ENCODE data around the gene IGSF8. TPM values are rescaled to one million over a fixed set of nuclear protein-coding genes. Genes with fewer than 3 reads are reported as not detected.

IGSF8 gene
- total RNA-seq, 1 experiment from 2014 or later, result 35.6 TPM

GRCh38 chr1:160089883-160090282 lies 8.5 kb downstream of the IGSF8 start:
- ATAC-seq (no peak), DNase-seq (ENCODE audit: low read depth, low spot score) (no peak)
- H4K20me1 ChIP-seq (ENCODE audit: insufficient read depth), result no peaks in the 10 kb centered on the region
- no peaks in the 10 kb centered on the region for H3K4me1 ChIP-seq (ENCODE audit: control insufficient read depth in 1 of 2, insufficient read depth in 2 of 2, low read length in 2 of 2)
- no peaks in the 10 kb centered on the region; a peak in 2 of 4 replicates for H3K36me3 ChIP-seq (ENCODE audit: control insufficient read depth in 1 of 2, insufficient read depth in 2 of 2, low read length in 2 of 2)
- H3K4me3 ChIP-seq (replicated peaks in 1 of 2; ENCODE audit: low read depth in 1 of 2, low read length in 2 of 2), result no peak overlapping the region
- no peaks in the 10 kb centered on the region for H3K27me3 ChIP-seq (ENCODE audit: insufficient read depth, low read length)
- TF ChIP-seq POLR2AphosphoS5 (IDR thresholded peaks at IDR 0.05; ENCODE audit: low read depth, low read length) (no peak), YY1 (IDR thresholded peaks at IDR 0.05; ENCODE audit: extremely low read depth, insufficient replicate concordance, low read depth, low read length) (no peak), SRF (IDR thresholded peaks at IDR 0.05; ENCODE audit: low read depth) (no peak), CEBPB (IDR thresholded peaks at IDR 0.05; ENCODE audit: low read depth) (no peak), CBX3 (IDR thresholded peaks at IDR 0.05; ENCODE audit: low read depth) (no peak), ZNF274 (IDR thresholded peaks at IDR 0.05; ENCODE audit: low read depth, low read length) (no peak), POLR2A (IDR thresholded peaks at IDR 0.05; ENCODE audit: borderline replicate concordance, extremely low read depth, insufficient read depth, insufficient read length) (no peak), RAD21 (IDR thresholded peaks at IDR 0.05; ENCODE audit: low read depth) (no peak), ZFX (IDR thresholded peaks at IDR 0.05) (no peak), EZH2phosphoT487 (IDR thresholded peaks at IDR 0.05; ENCODE audit: borderline replicate concordance) (no peak), ELF1 (IDR thresholded peaks at IDR 0.05; ENCODE audit: borderline replicate concordance, low read depth) (no peak), TCF7L2 (IDR thresholded peaks at IDR 0.05; ENCODE audit: borderline replicate concordance, extremely low read depth, insufficient read depth, insufficient read length) (no peak)
- TF ChIP-seq, protein P1, sequence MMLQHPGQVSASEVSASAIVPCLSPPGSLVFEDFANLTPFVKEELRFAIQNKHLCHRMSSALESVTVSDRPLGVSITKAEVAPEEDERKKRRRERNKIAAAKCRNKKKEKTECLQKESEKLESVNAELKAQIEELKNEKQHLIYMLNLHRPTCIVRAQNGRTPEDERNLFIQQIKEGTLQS (IDR thresholded peaks at IDR 0.05), result no peak
- TF ChIP-seq, protein P2, sequence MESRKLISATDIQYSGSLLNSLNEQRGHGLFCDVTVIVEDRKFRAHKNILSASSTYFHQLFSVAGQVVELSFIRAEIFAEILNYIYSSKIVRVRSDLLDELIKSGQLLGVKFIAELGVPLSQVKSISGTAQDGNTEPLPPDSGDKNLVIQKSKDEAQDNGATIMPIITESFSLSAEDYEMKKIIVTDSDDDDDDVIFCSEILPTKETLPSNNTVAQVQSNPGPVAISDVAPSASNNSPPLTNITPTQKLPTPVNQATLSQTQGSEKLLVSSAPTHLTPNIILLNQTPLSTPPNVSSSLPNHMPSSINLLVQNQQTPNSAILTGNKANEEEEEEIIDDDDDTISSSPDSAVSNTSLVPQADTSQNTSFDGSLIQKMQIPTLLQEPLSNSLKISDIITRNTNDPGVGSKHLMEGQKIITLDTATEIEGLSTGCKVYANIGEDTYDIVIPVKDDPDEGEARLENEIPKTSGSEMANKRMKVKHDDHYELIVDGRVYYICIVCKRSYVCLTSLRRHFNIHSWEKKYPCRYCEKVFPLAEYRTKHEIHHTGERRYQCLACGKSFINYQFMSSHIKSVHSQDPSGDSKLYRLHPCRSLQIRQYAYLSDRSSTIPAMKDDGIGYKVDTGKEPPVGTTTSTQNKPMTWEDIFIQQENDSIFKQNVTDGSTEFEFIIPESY (IDR thresholded peaks at IDR 0.05; ENCODE audit: extremely low read depth, insufficient replicate concordance, low read length), result no peak
- H3K9me2 ChIP-seq (ENCODE audit: insufficient read depth), result no peaks in the 10 kb centered on the region
- H3K79me2 ChIP-seq (ENCODE audit: insufficient read depth, low read length), result no peaks in the 10 kb centered on the region
- CTCF ChIA-PET, result interaction anchor here (1.1 to 3.3 kb wide), 2 partner anchors 11 to 32 kb away, joined by 3 to 13 read pairs; no protein-coding TSS in a partner anchor
- H3K4me2 ChIP-seq (ENCODE audit: low read length), result no peak overlapping the region
- RAD21 ChIA-PET (ENCODE audit: low non-redundant PET in 1 of 2, low total read pairs in 2 of 2, uncharacterized antibody in 2 of 2, unreplicated experiment in 2 of 2), result no interaction called here
- no peaks in the 10 kb centered on the region for H3K9me3 ChIP-seq (ENCODE audit: control insufficient read depth in 1 of 2, insufficient read depth in 1 of 2, low read depth in 1 of 2, low read length in 2 of 2)
- intact Hi-C loops (cut with micrococcal nuclease), result no loop called here
- no peak overlapping the region for H3K9ac ChIP-seq (ENCODE audit: low read length)
- POLR2A ChIA-PET, result no interaction called here
- H2AFZ ChIP-seq (ENCODE audit: low read depth, low read length, poor library complexity, severe bottlenecking), result no peak overlapping the region
- no peak overlapping the region for H3K27ac ChIP-seq (ENCODE audit: low read depth, low read length)
- no TSS peak for BruUV-seq (replicated peaks)
